ENCODE data around the gene ASMTL. TPM values are rescaled to one million over a fixed set of nuclear protein-coding genes. Genes with fewer than 3 reads are reported as not detected.

Gene ASMTL
- total RNA-seq, 1 donor from 2014 or later = 45.5 TPM

DNA sequence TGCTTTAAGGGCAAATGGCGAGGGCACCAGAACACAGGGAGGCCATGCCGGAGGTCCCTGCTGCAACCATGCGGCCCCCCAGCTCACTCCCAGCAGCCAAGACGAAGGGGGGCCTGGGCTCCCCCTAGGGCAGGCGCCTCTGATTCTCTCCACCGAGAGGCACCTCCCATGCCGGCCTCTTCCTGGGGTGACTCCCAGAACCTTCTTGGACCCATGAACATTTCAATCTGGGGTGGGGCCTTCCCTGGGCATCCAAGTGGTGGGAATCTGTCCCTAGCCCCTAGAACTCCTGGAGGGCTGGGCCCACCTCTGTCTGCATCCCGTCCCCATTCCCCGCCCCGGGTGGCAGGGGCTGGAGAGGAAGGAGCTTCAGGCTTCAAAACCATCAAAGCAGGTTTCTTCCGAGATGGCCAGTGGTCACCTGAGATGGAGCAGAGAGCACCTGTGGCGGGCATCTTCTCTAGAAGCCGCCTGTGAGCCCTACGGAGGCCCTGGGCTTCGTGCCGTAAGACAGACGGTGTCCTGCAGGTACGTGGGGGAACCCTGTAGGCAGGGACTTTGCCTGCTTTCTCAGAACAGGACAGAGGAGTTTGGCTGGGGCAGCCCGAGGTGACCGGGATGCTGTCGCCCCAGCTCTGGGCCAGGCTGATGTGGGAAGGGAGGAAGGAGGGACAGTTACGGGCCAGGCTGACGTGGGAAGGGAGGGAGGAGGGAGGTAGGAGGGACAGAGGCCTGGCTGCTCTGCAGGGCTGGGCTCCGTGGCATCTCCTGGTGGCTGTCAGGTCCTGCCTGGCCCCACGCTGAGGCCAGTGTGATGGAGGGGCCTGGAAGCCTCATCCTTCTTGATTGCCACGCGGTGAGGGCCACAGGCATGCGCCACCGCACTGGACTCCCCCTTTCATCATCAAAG is 54.0 kb downstream of the ASMTL start:
- no peaks in the 10 kb centered on the region for H3K36me3 Mint-ChIP-seq (ENCODE audit: unreplicated experiment)
- H3K9me3 Mint-ChIP-seq (ENCODE audit: unreplicated experiment) = peaks cover 8% of the 10 kb centered on the region
- H3K27ac Mint-ChIP-seq (ENCODE audit: unreplicated experiment) = no peak overlapping the region

GRCh38 chrX:1397441-1398270 is 55.1 kb downstream of the ASMTL start:
- H3K27ac Mint-ChIP-seq (ENCODE audit: unreplicated experiment) = no peak overlapping the region
- TF ChIP-seq, protein P1, sequence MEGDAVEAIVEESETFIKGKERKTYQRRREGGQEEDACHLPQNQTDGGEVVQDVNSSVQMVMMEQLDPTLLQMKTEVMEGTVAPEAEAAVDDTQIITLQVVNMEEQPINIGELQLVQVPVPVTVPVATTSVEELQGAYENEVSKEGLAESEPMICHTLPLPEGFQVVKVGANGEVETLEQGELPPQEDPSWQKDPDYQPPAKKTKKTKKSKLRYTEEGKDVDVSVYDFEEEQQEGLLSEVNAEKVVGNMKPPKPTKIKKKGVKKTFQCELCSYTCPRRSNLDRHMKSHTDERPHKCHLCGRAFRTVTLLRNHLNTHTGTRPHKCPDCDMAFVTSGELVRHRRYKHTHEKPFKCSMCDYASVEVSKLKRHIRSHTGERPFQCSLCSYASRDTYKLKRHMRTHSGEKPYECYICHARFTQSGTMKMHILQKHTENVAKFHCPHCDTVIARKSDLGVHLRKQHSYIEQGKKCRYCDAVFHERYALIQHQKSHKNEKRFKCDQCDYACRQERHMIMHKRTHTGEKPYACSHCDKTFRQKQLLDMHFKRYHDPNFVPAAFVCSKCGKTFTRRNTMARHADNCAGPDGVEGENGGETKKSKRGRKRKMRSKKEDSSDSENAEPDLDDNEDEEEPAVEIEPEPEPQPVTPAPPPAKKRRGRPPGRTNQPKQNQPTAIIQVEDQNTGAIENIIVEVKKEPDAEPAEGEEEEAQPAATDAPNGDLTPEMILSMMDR (IDR thresholded peaks at IDR 0.05; ENCODE audit: partially characterized antibody, unreplicated experiment) = no peak
- no peak overlapping the region for H3K4me3 Mint-ChIP-seq (ENCODE audit: unreplicated experiment)
- peaks cover 16% of the 10 kb centered on the region for H3K9me3 Mint-ChIP-seq (ENCODE audit: unreplicated experiment)
- peak; percentile 5 for DNase-seq
- peaks cover 16% of the 10 kb centered on the region for H3K27me3 Mint-ChIP-seq (ENCODE audit: unreplicated experiment)
- no peaks in the 10 kb centered on the region for H3K36me3 Mint-ChIP-seq (ENCODE audit: unreplicated experiment)
- peaks cover 12% of the 10 kb centered on the region for H3K4me1 Mint-ChIP-seq (ENCODE audit: low read depth, unreplicated experiment)

More for the DNA sequence above, 54.0 kb downstream of the ASMTL start:
- Mint-ChIP-seq H3K4me1 (ENCODE audit: low read depth, unreplicated experiment) (peaks cover 12% of the 10 kb centered on the region), H3K27me3 (ENCODE audit: unreplicated experiment) (peaks cover 11% of the 10 kb centered on the region), H3K4me3 (ENCODE audit: unreplicated experiment) (no peak overlapping the region)
- peak; percentile 10 for DNase-seq
- TF ChIP-seq, protein P1 (IDR thresholded peaks at IDR 0.05; ENCODE audit: partially characterized antibody, unreplicated experiment) = no peak

DNA sequence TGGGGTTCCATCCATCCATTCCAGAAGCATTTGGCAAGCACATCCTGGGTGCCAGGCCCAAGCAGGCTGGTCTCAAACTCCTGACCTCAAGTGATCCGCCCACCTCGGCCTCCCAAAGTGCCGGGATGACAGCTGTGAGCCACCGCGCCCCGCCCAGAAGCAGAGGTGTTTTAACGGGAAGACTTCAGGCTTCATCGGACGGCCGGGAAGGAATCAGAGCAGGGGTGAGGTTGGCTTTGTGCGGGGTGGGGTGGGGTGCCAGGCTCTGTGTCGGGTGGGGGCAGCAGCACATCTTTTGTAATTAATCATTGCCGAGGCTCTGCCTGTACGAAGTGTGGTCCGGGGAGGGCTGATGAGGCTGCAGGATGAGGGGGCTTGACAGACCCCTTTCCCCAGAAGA is 55.7 kb downstream of the ASMTL start:
- H3K27me3 Mint-ChIP-seq (ENCODE audit: unreplicated experiment) = peaks cover 16% of the 10 kb centered on the region
- H3K36me3 Mint-ChIP-seq (ENCODE audit: unreplicated experiment) = no peaks in the 10 kb centered on the region

GRCh38 chrX:1395646-1396216 is 57.0 kb downstream of the ASMTL start:
- H3K27me3 Mint-ChIP-seq (ENCODE audit: unreplicated experiment) = peaks cover 16% of the 10 kb centered on the region
- H3K9me3 Mint-ChIP-seq (ENCODE audit: unreplicated experiment) = peaks cover 21% of the 10 kb centered on the region
- DNase-seq = no peak
- H3K36me3 Mint-ChIP-seq (ENCODE audit: unreplicated experiment) = no peaks in the 10 kb centered on the region
- H3K4me3 Mint-ChIP-seq (ENCODE audit: unreplicated experiment) = peak overlapping the region; percentile 7
- peaks cover 12% of the 10 kb centered on the region for H3K4me1 Mint-ChIP-seq (ENCODE audit: low read depth, unreplicated experiment)
- TF ChIP-seq, protein P1 (IDR thresholded peaks at IDR 0.05; ENCODE audit: partially characterized antibody, unreplicated experiment) = no peak
- peak overlapping the region; percentile 40 for H3K27ac Mint-ChIP-seq (ENCODE audit: unreplicated experiment)

More for the DNA sequence above, 55.7 kb downstream of the ASMTL start:
- peak overlapping the region; percentile 72 for H3K27ac Mint-ChIP-seq (ENCODE audit: unreplicated experiment)
- H3K4me3 Mint-ChIP-seq (ENCODE audit: unreplicated experiment) = no peak overlapping the region
- peaks cover 16% of the 10 kb centered on the region for H3K9me3 Mint-ChIP-seq (ENCODE audit: unreplicated experiment)
- TF ChIP-seq, protein P1 (IDR thresholded peaks at IDR 0.05; ENCODE audit: partially characterized antibody, unreplicated experiment) = no peak
- DNase-seq = peak; percentile 5
- peaks cover 12% of the 10 kb centered on the region for H3K4me1 Mint-ChIP-seq (ENCODE audit: low read depth, unreplicated experiment)
